A549 treated with Hydrocortisone at 1 μM for 4 hours (cell line): ENCODE measurements around the gene NOP56. TPM values are rescaled to one million over a fixed set of nuclear protein-coding genes. Genes with fewer than 3 reads are reported as not detected.

Source experiments
- total RNA-seq: library from RNA; stranded (reverse); fragments of 200-300 nt; extraction: Qiagen RNA extraction; gene quantifications from 5 replicates; pipeline ENCODE4 v1.2.3, GENCODE V29; 2022

Gene NOP56, protein sequence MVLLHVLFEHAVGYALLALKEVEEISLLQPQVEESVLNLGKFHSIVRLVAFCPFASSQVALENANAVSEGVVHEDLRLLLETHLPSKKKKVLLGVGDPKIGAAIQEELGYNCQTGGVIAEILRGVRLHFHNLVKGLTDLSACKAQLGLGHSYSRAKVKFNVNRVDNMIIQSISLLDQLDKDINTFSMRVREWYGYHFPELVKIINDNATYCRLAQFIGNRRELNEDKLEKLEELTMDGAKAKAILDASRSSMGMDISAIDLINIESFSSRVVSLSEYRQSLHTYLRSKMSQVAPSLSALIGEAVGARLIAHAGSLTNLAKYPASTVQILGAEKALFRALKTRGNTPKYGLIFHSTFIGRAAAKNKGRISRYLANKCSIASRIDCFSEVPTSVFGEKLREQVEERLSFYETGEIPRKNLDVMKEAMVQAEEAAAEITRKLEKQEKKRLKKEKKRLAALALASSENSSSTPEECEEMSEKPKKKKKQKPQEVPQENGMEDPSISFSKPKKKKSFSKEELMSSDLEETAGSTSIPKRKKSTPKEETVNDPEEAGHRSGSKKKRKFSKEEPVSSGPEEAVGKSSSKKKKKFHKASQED
- 545 to 647 TPM (median 584 TPM) in 5 replicates for total RNA-seq

DNA sequence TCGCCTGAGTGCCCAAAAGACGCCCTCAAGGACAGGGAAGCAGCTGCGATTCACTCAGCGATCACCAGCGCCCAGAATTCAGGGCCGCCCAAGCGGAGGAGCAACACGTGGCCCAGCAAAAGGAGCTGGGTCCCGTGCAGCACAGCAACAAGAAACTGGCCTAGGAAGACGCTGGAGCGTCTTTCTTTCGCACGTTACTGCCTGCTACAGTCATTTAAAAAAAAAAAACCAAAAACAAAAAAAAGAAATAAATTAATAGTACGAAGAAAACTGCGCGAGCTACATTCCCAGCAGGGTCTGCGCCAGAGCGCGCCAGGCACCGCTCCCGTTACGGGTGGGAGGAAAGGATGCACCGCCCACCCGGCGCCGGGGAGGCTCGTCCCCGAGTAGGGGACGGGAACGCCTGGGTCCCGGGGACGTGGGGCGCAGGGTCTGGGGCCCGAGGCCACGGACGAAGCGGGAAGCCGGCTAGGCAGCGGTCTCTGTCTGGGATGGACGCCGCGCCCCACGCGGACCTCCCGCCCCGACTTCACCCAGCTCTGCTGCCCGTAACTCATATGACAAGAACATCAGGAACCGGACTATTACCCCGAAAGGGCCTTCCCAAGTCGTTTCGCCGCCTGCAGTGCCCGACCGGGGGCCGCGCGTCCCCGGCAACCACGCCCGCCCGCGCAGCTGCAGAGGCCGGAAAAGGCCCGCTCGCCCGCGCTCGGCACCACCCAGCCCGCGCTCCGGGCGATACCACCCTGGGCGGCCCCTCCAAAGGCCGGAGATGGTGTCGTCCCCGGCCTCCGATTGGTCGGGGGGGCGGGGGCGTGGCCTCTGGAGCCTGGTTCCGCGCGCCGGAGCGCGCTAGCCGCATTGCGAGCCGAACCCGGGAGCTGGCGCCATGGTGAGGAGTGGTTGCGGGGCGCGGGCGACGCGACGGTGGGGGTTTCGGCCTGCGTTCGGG lies at the start of gene NOP56:
Gene NOP56, plus strand, starts transcription at position 861 of the 952 bp plus-strand sequence. Its CDS starts 29 bp downstream, at position 890.

DNA sequence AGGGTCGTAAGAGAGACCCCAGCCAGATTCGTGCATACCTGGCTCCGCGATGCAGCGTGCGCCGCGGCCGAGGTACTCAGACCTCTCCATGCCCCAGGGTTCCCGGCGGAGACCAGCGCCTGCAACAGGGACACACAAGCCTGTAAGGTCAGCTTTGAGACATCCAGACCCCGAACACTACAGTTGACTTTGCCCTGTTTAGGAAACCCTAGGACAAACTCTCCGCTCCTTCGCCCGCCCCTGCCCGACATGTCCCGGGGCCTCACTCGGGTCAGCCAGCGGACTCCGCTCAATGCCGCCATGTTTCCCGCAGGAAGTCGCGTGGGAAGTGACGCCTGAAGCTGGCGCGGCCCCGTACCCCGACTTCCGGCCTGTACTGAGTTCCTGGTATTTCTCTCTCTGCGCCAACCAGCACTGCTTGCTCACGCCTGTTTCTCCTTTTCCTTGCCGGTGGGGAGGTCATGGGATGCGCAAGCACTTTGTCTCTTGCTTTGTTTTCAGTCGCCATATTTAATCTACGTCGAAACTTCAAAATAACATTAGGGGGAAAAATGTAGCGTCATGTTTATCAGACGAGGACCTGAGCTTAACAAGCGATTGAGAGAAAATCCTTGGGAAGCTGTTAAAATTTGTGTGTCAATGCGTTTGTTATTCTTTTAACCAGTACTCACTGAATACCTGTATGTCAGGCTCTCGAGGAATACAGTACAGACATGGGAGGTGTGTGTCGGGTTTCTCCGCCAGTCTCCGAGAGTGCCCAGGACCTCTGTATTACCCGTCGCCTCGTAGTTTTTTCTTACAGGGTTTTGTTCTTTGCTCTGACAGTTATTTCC lies 11.7 kb downstream of the NOP56 start, which contains the start of gene IDH3B:
Gene IDH3B, minus strand, starts transcription at position 330 of the 833 bp plus-strand sequence. Its CDS starts 28 bp downstream, at position 302.

DNA sequence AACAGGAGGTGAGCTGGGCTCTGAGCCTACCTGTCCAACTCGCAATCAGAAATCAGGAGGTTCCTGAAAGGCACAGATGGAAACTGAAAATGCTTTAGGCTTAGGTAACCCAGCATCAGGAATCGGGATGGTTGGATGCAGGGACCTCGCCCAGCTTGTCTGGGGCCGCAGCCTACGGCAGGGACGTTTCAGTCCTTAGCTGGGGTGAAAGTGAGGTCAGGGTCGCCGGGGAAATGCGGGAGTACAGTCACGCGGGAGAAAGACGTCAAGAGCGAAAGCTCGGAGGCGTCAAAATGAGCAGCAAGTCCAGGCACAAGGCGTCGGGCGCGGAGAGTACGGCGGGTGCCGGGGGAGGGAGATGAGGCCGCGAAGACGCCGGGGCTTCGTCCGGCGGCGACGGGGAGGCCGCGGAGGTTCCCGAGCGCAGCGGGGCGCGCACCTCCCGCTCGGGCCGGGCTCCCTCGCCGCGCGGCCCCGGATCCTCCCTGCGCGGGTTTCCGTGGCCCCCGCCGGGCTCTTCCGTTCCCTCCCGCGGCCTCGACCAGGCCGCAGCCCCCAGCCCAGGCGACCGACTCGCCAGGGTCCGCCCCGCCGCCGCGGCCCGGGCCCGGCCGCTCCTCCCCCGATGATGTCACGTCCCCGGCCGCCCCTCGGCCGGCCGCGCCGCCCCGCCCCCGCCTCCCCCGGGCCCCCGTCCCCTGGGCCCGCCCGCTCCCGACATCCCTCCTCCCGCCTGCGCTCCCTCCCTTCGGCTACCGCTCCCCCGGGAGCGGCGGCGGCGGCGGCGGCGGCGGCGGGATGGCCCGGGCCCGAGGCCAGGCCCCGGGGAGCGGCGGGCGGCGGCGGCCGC lies 39.8 kb downstream of the NOP56 start, which contains the start of gene EBF4:
Gene EBF4, plus strand, starts transcription at position 745 of the 850 bp plus-strand sequence. CDS start 866 bp downstream, outside the sequence.

Other genes with a start within 250 kb of the NOP56 start
- 820 to 1,074 TPM (median 988 TPM) in 5 replicates for gene SNRPB, start 181.8 kb upstream of the NOP56 start, total RNA-seq
- 12.2 to 18.7 TPM (median 12.8 TPM) in 5 replicates for gene ZNF343, start 143.7 kb upstream of the NOP56 start, total RNA-seq
- gene TMC2, start 116.1 kb upstream of the NOP56 start, total RNA-seq = not detected in 5 replicates
- gene IDH3B, start 11.6 kb downstream of the NOP56 start, total RNA-seq = 127 to 136 TPM (median 133 TPM) in 5 replicates
- 2.2 to 5.1 TPM (median 2.7 TPM) in 5 replicates for gene EBF4, start 40.1 kb downstream of the NOP56 start, total RNA-seq
- 0.06 TPM in 1 of 5 replicates, not detected in the others for gene CPXM1, start 148.0 kb downstream of the NOP56 start, total RNA-seq
- 0.28 to 0.69 TPM (median 0.53 TPM) in 5 replicates for gene C20orf141, start 162.4 kb downstream of the NOP56 start, total RNA-seq
- 0.03 to 0.07 TPM in 2 of 5 replicates, not detected in the others for gene TMEM239, start 163.7 kb downstream of the NOP56 start, total RNA-seq
- 19.7 to 28.2 TPM (median 26.6 TPM) in 5 replicates for gene PCED1A, start 188.0 kb downstream of the NOP56 start, total RNA-seq
- 27.3 to 34.0 TPM (median 32.0 TPM) in 5 replicates for gene VPS16, start 188.1 kb downstream of the NOP56 start, total RNA-seq
- 31.3 to 43.9 TPM (median 37.7 TPM) in 5 replicates for gene PTPRA, start 220.8 kb downstream of the NOP56 start, total RNA-seq